ENCODE data around the gene STAT6. TPM values are rescaled to one million over a fixed set of nuclear protein-coding genes. Genes with fewer than 3 reads are reported as not detected.

The STAT6 gene
- total and polyA plus RNA-seq, 10 of the 15 experiments (the other 5 are each of a cell fraction or from before 2014, with no cell fraction given), result 14.2 to 176 (median 89.6) TPM

DNA sequence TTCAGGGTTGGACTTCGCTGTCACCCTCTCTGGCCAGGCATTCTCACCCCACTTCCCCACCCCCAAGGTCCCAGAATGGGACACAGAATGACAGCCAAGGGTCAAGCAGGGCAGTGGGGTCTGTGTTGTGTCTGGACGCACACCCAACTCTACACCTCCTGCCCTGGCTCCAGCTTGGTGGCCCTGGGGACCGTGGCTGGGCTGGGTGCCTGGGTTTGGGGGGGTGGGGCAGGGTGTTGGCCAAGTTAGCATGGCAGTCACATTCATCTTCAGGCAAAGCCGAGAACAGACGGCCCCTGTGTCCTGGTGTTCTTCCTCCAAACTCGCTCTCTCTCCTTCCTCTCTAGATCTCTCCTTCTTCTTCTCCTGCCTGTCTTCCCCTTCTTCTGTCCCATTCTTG lies 22.8 kb upstream of the STAT6 start:
- no peaks in the 10 kb centered on the region for H3K79me2 ChIP-seq (ENCODE audit: control insufficient read depth, insufficient read depth, low read length)
- H4K20me1 ChIP-seq (ENCODE audit: control insufficient read depth, insufficient read depth), result no peaks in the 10 kb centered on the region
- H3K4me1 ChIP-seq (ENCODE audit: control insufficient read depth, insufficient read depth, low read length), result peaks cover 4% of the 10 kb centered on the region; the same call in 1 of the 2 replicates
- FAIRE-seq (no peak), ATAC-seq (no peak), DNase-seq (ENCODE audit: low read depth, low spot score) (no peak)
- H3K27ac ChIP-seq (ENCODE audit: control insufficient read depth, insufficient read depth), result no peak overlapping the region
- H3K4me2 ChIP-seq (ENCODE audit: control insufficient read depth, insufficient read depth), result no peak overlapping the region
- 28% methylated on average over 6 of the region's 6 CpGs for WGBS (ENCODE audit: insufficient coverage, insufficient replicate concordance, low lambda C conversion rate, missing lambda C conversion rate)
- intact Hi-C loops (cut with micrococcal nuclease; ENCODE audit: unreplicated experiment), result no loop called here
- no peaks in the 10 kb centered on the region for H3K36me3 ChIP-seq (ENCODE audit: control insufficient read depth in 2 of 2, insufficient read depth in 2 of 2, low read length in 1 of 2)
- no peak overlapping the region for H3K4me3 ChIP-seq
- in situ Hi-C loops (cut with MboI), result no loop called here
- no TSS peak for BruUV-seq (replicated peaks)
- ChIA-PET SMC1A (ENCODE audit: uncharacterized antibody, unreplicated experiment) (no interaction called here), RAD21 (ENCODE audit: unreplicated experiment) (no interaction called here), POLR2A (no interaction called here), CTCF (no interaction called here)
- H3K9ac ChIP-seq (ENCODE audit: control insufficient read depth, insufficient read depth, low read length), result no peak overlapping the region
- H3K27me3 ChIP-seq (replicated peaks in 1 of 2; ENCODE audit: control insufficient read depth in 2 of 2, insufficient read depth in 2 of 2, low read length in 1 of 2), result no peaks in the 10 kb centered on the region; a peak in 2 of 4 replicates
- TF ChIP-seq CHD4 (IDR thresholded peaks at IDR 0.05) (no peak), PML (IDR thresholded peaks at IDR 0.05; ENCODE audit: low read length) (no peak), POU2F2 (IDR thresholded peaks at IDR 0.05; ENCODE audit: borderline replicate concordance, low read depth, low read length) (no peak), HDAC2 (IDR thresholded peaks at IDR 0.05) (no peak), RBBP5 (conservative IDR thresholded peaks at IDR 0.05) (no peak)
- TF ChIP-seq, protein P1, sequence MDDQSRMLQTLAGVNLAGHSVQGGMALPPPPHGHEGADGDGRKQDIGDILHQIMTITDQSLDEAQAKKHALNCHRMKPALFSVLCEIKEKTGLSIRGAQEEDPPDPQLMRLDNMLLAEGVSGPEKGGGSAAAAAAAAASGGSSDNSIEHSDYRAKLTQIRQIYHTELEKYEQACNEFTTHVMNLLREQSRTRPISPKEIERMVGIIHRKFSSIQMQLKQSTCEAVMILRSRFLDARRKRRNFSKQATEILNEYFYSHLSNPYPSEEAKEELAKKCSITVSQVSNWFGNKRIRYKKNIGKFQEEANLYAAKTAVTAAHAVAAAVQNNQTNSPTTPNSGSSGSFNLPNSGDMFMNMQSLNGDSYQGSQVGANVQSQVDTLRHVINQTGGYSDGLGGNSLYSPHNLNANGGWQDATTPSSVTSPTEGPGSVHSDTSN (IDR thresholded peaks at IDR 0.05; ENCODE audit: insufficient replicate concordance, low read depth, low read length), result no peak
- TF ChIP-seq, protein P2, sequence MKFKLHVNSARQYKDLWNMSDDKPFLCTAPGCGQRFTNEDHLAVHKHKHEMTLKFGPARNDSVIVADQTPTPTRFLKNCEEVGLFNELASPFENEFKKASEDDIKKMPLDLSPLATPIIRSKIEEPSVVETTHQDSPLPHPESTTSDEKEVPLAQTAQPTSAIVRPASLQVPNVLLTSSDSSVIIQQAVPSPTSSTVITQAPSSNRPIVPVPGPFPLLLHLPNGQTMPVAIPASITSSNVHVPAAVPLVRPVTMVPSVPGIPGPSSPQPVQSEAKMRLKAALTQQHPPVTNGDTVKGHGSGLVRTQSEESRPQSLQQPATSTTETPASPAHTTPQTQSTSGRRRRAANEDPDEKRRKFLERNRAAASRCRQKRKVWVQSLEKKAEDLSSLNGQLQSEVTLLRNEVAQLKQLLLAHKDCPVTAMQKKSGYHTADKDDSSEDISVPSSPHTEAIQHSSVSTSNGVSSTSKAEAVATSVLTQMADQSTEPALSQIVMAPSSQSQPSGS (IDR thresholded peaks at IDR 0.05; ENCODE audit: low read length), result no peak
- no peak overlapping the region for H2AFZ ChIP-seq (ENCODE audit: control insufficient read depth, low read depth, low read length)
- H3K9me3 ChIP-seq (replicated peaks; ENCODE audit: control insufficient read depth, insufficient read depth, low read length), result no peaks in the 10 kb centered on the region
